SK-N-SH (cell line): Measurements from ENCODE around the gene DDI1.

Experiments
- CTCF ChIP-seq: fragments of 200-600 bp; sonication (generic); IDR thresholded peaks from 2 replicates; pipeline ENCODE4 v1.6.1; 2017; ENCODE audit warnings: antibody characterized with exemption, mild to moderate bottlenecking, moderate library complexity
- EP300 ChIP-seq, 2 experiments: IDR thresholded peaks; 2 replicates each; pipeline versions ENCODE4 v1.4.0 to v1.6.1; 2012; ENCODE audit warnings: borderline replicate concordance in 1 of 2, low read depth in 1 of 2, low read length in 1 of 2
- GABPA ChIP-seq: IDR thresholded peaks from 2 replicates; pipeline ENCODE4 v1.4.0; 2012; ENCODE audit warnings: low read depth, mild to moderate bottlenecking
- POLR2AphosphoS5 ChIP-seq: IDR thresholded peaks from 2 replicates; pipeline ENCODE4 v1.6.1; 2012; ENCODE audit warnings: low read depth, low read length
- RAD21 ChIP-seq: IDR thresholded peaks from 2 replicates; pipeline ENCODE4 v1.6.1; 2012; ENCODE audit warnings: mild to moderate bottlenecking, low read length
- REST ChIP-seq: IDR thresholded peaks from 2 replicates; pipeline ENCODE4 v1.6.1; 2012; ENCODE audit warnings: mild to moderate bottlenecking, low read depth, low read length, moderate library complexity
- SIN3A ChIP-seq: IDR thresholded peaks from 2 replicates; pipeline ENCODE4 v1.6.1; 2012; ENCODE audit warnings: low read depth, mild to moderate bottlenecking, low read length, moderate library complexity, borderline replicate concordance
- TEAD4 ChIP-seq: IDR thresholded peaks from 2 replicates; pipeline ENCODE4 v1.4.0; 2012; ENCODE audit warnings: mild to moderate bottlenecking, borderline replicate concordance; ENCODE audit not compliant: insufficient read depth
- YY1 ChIP-seq: IDR thresholded peaks from 2 replicates; pipeline ENCODE4 v1.4.0; 2012; ENCODE audit warnings: low read depth, mild to moderate bottlenecking
- TF ChIP-seq, protein P1 (sequence below): IDR thresholded peaks from 2 replicates; pipeline ENCODE4 v1.4.0; 2012; ENCODE audit warnings: low read depth, borderline replicate concordance

DNA sequence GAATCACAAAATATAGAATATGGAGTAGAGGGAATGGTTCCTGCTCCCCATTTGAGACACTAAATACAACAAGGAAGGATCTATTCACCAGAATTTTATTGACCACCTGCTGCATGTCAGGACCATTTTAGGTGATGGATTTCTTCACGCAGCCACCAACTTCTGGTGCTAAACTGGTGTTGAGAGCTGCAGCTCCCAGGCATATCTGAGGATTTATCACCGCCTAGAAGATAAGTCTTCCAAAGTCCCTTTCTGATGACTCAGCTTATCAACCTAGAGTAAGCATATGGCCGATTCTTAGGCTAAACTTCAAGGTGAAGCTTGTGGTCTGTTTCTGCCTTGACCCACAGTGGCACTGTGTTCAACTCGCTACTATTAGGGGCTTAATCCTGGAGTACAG, 6.7 kb downstream of the DDI1 start:
- no peak for TF ChIP-seq REST
- no peak for TF ChIP-seq RAD21
- TF ChIP-seq YY1: no peak
- no peak for TF ChIP-seq POLR2AphosphoS5
- TF ChIP-seq, protein P1, sequence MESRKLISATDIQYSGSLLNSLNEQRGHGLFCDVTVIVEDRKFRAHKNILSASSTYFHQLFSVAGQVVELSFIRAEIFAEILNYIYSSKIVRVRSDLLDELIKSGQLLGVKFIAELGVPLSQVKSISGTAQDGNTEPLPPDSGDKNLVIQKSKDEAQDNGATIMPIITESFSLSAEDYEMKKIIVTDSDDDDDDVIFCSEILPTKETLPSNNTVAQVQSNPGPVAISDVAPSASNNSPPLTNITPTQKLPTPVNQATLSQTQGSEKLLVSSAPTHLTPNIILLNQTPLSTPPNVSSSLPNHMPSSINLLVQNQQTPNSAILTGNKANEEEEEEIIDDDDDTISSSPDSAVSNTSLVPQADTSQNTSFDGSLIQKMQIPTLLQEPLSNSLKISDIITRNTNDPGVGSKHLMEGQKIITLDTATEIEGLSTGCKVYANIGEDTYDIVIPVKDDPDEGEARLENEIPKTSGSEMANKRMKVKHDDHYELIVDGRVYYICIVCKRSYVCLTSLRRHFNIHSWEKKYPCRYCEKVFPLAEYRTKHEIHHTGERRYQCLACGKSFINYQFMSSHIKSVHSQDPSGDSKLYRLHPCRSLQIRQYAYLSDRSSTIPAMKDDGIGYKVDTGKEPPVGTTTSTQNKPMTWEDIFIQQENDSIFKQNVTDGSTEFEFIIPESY: no peak
- no peak for TF ChIP-seq SIN3A
- no peak for TF ChIP-seq EP300 (IDR thresholded peaks at IDR 0.05; ENCODE audit: borderline replicate concordance in 1 of 2, low read depth in 1 of 2, low read length in 1 of 2)
- no peak for TF ChIP-seq CTCF
- TF ChIP-seq TEAD4: no peak
- TF ChIP-seq GABPA: no peak
